ENCODE data around the gene UFD1. TPM values are rescaled to one million over a fixed set of nuclear protein-coding genes. Genes with fewer than 3 reads are reported as not detected.

The UFD1 gene
- total and polyA plus RNA-seq, 8 donors: 3.8 to 86.6 (median 51.3) TPM

GRCh38 chr22:19519041-19519926 is 40.3 kb upstream of the UFD1 start:
- intact Hi-C loops (cut with DNase I; ENCODE audit: low total_unique reads): no loop called here
- 86 to 93% (median 92%) methylated on average over 16 to 17 of the region's 17 CpGs for WGBS, 5 donors
- Histone ChIP-seq H3K4me3 (no peak overlapping the region), H3K27me3 (peaks cover 10 to 23% (median 19%) of the 10 kb centered on the region in 3 donors), H3K36me3 (no peaks in the 10 kb centered on the region), H3K4me1 (peaks cover 13 to 21% (median 15%) of the 10 kb centered on the region in 4 donors), H3K27ac (no peak overlapping the region), H3K9me3 (no peaks in the 10 kb centered on the region)
- peak in 1 of 2 donors; percentile 18 for DNase-seq
- TF ChIP-seq CTCF (IDR thresholded peaks at IDR 0.05) (no peak), POLR2A (IDR thresholded peaks at IDR 0.05) (no peak), EP300 (IDR thresholded peaks at IDR 0.05) (no peak), POLR2AphosphoS5 (IDR thresholded peaks at IDR 0.05) (no peak)

- TF ChIP-seq CTCF (IDR thresholded peaks at IDR 0.05) (no peak), POLR2AphosphoS5 (IDR thresholded peaks at IDR 0.05) (no peak), EP300 (IDR thresholded peaks at IDR 0.05) (no peak), POLR2A (IDR thresholded peaks at IDR 0.05) (no peak)
- no peak overlapping the region for H3K4me3 ChIP-seq
- H3K27ac ChIP-seq: no peak overlapping the region
- WGBS, 5 donors: 87 to 96% (median 92%) methylated on average over 10 of the region's 10 CpGs
- DNase-seq: no peak
- intact Hi-C loops (cut with DNase I; ENCODE audit: low total_unique reads): no loop called here
- H3K36me3 ChIP-seq: no peaks in the 10 kb centered on the region
- H3K9me3 ChIP-seq: no peaks in the 10 kb centered on the region
- H3K27me3 ChIP-seq: peaks cover 5 to 17% (median 13%) of the 10 kb centered on the region in 3 donors
- H3K4me1 ChIP-seq: peaks cover 7 to 15% (median 8%) of the 10 kb centered on the region in 4 donors
Measured at GRCh38 chr22:19518635-19519034, 39.6 kb upstream of the UFD1 start.

GRCh38 chr22:19517919-19518611 is 39.1 kb upstream of the UFD1 start:
- Histone ChIP-seq H3K27ac (no peak overlapping the region), H3K4me3 (no peak overlapping the region), H3K27me3 (peaks cover 0 to 11% (median 7%) of the 10 kb centered on the region in 3 donors), H3K36me3 (no peaks in the 10 kb centered on the region), H3K4me1 (peaks cover under 1 to 9% (median 3%) of the 10 kb centered on the region in 4 donors), H3K9me3 (no peaks in the 10 kb centered on the region)
- DNase-seq: no peak
- TF ChIP-seq POLR2AphosphoS5 (IDR thresholded peaks at IDR 0.05) (no peak), POLR2A (IDR thresholded peaks at IDR 0.05) (no peak), EP300 (IDR thresholded peaks at IDR 0.05) (no peak)
- intact Hi-C loops (cut with DNase I; ENCODE audit: low total_unique reads): no loop called here
- 89 to 93% (median 92%) methylated on average over 6 to 12 of the region's 12 CpGs for WGBS, 5 donors

GRCh38 chr22:19517171-19517500 is 38.1 kb upstream of the UFD1 start:
- Histone ChIP-seq H3K4me3 (no peak overlapping the region), H3K9me3 (no peaks in the 10 kb centered on the region), H3K36me3 (no peaks in the 10 kb centered on the region), H3K27me3 (peaks cover 0 to 2% (median 0%) of the 10 kb centered on the region in 3 donors), H3K4me1 (no peaks in the 10 kb centered on the region), H3K27ac (no peak overlapping the region)
- TF ChIP-seq POLR2A (IDR thresholded peaks at IDR 0.05) (no peak), POLR2AphosphoS5 (IDR thresholded peaks at IDR 0.05) (no peak), CTCF (IDR thresholded peaks at IDR 0.05) (no peak), EP300 (IDR thresholded peaks at IDR 0.05) (no peak)
- DNase-seq: no peak
- intact Hi-C loops (cut with DNase I; ENCODE audit: low total_unique reads): no loop called here
- WGBS, 5 donors: 92 to 98% (median 97%) methylated on average over 8 to 10 of the region's 10 CpGs
